GM12892 (cell line): ENCODE measurements around the gene CDH8. TPM values are rescaled to one million over a fixed set of nuclear protein-coding genes. Genes with fewer than 3 reads are reported as not detected.

ENCODE experiments used
- DNase-seq: peaks from one replicate; pipeline ENCODE4 v3.0.0; 2011; ENCODE audit not compliant: insufficient read length
- FAIRE-seq: peaks from 2 replicates; lab custom pipeline; 2011; peaks lifted over from hg19 to GRCh38; lab: Jason Lieb, UNC
- POLR2A ChIP-seq: IDR thresholded peaks from 2 replicates; pipeline ENCODE4 v1.6.1; 2011; ENCODE audit warnings: low read depth, low read length, control low read depth
- POLR2AphosphoS5 ChIP-seq: IDR thresholded peaks from 2 replicates; pipeline ENCODE4 v1.6.1; 2011; ENCODE audit warnings: low read depth, low read length, control low read depth
- TAF1 ChIP-seq: IDR thresholded peaks from 2 replicates; pipeline ENCODE4 v1.6.1; 2011; ENCODE audit warnings: low read depth, mild to moderate bottlenecking, control low read depth, low read length, borderline replicate concordance
- polyA plus RNA-seq: library from polyadenylated mRNA; unstranded; fragments of >200 nt; gene quantifications from one replicate; pipeline ENCODE4 v1.2.1, GENCODE V29; 2012; ENCODE audit warnings: missing spikeins, inconsistent platforms; ENCODE audit not compliant: missing spikeins

Gene CDH8, protein sequence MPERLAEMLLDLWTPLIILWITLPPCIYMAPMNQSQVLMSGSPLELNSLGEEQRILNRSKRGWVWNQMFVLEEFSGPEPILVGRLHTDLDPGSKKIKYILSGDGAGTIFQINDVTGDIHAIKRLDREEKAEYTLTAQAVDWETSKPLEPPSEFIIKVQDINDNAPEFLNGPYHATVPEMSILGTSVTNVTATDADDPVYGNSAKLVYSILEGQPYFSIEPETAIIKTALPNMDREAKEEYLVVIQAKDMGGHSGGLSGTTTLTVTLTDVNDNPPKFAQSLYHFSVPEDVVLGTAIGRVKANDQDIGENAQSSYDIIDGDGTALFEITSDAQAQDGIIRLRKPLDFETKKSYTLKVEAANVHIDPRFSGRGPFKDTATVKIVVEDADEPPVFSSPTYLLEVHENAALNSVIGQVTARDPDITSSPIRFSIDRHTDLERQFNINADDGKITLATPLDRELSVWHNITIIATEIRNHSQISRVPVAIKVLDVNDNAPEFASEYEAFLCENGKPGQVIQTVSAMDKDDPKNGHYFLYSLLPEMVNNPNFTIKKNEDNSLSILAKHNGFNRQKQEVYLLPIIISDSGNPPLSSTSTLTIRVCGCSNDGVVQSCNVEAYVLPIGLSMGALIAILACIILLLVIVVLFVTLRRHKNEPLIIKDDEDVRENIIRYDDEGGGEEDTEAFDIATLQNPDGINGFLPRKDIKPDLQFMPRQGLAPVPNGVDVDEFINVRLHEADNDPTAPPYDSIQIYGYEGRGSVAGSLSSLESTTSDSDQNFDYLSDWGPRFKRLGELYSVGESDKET
- polyA plus RNA-seq: not detected

DNA sequence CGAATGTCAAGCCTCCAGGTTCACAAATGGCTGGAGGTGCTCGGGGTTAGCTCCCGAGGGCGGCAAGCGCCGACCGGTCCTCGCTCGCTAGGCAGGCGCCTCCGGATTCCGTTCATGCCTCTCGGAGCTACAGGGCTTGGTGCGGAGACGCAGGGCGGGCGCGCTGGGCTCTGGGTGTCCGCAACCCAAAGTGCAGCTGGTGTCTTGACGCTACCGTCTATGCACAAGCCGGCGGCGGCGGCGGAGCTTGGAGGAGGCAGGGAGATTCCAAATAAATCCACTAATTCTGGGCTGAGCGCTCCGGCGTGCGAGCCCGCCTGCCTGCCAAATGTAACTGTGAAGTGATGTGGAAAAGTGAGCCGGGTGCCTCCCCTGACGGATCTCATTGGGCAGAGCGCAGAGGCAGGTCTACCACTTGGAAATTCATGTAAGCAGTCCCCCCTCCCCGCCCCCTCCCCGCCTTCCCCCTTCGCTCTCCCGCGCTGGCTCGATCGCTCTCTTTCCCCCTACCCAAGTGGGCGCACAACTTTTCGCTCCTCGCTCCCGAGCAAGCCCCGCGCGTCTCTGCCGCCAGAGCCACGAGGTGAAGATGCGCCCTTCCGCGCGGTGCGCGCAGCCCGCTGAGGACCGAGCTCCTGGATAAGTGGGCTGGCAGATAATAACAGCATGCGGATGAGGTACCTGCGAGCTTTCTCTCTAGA, at the start of gene CDH8:
TSS of gene CDH8 (minus strand) at position 338 of the 701 bp plus-strand sequence. CDS start 15,035 bp downstream, outside the sequence.
- TF ChIP-seq POLR2AphosphoS5: no peak
- TF ChIP-seq TAF1: no peak
- no peak for TF ChIP-seq POLR2A
- DNase-seq: no peak
- FAIRE-seq: no peak

DNA sequence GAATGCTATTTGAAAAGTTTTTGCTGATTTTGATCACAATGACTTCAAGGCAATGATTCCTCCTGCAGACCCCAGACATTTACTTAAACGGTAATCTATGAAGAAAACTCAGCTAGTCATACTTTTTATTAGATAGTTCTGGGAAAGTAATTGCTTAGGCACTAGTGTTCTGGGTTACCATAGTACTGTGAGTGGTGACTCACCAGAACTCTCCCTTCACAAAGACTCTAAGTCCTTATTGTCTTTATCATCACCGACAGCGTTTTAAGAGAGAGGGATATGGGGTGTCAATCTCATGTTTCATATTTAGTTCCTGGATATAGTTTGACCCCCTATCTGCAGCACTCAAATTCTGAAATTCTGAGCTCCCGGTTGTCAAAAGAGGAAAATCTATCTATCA, 43.0 kb upstream of the CDH8 start:
- no peak for FAIRE-seq
- TF ChIP-seq POLR2AphosphoS5 (no peak), POLR2A (no peak), TAF1 (no peak)
- DNase-seq: no peak

DNA sequence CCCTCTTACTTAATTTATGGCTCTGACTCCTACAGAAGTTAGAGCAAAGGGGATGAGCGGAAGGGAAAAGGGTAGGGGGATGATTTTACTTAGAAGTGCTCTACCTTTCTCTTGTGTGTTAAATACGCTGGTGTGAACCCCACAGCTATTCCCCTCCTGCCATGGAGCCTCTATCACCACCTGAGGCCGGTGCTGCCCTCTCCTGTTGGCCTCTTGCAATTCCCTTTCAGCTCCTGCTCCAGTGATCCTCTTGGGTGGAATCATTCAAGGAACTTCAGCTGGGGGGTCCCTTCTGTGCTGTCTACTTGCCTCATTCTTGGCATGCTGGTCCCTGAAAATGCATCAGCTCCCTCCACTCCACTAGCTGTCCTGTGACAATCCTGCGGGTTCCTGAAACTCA, 41.8 kb upstream of the CDH8 start:
- no peak for TF ChIP-seq POLR2AphosphoS5
- TF ChIP-seq TAF1: no peak
- TF ChIP-seq POLR2A: no peak
- FAIRE-seq (no peak), DNase-seq (no peak)

DNA sequence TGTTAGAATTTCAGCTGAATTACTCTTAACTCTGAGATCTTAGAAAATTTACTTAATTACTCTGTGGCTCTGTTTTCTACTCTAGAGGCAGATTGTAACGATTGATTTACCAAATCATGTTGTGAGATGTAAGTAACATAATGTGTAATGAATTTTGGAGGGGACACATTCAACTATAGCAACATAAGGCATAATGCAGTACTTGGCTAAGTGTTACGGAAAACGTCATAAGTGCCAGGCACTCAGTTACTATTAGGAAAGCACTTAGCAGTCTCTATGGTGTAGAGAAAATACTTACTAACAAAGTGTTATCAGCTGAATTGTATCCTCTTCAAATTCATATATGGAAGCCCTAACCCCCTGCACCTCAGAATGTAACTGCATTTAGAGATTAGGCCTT, 40.6 kb upstream of the CDH8 start:
- no peak for FAIRE-seq
- DNase-seq: no peak
- TF ChIP-seq TAF1: no peak
- TF ChIP-seq POLR2AphosphoS5: no peak
- TF ChIP-seq POLR2A: no peak

DNA sequence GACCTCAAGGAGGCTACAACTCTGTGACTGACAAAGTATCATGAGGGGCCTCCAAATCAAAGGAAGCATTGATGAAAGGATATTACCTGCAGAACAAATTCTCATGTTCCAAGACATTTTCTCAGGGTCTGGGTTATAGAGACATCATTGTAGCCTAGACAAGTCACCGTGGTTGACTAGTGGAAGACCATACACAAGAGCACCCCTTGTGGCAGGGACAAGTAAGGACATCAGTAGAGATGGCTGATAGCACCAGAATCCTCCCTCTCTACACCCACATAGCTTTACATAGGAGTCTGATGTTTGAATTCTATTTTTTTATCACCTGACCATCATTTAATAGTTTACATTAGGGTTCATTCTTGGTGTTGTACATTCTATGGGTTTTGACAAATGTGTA, 32.5 kb upstream of the CDH8 start:
- DNase-seq (no peak), FAIRE-seq (no peak)
- TF ChIP-seq POLR2A (no peak), POLR2AphosphoS5 (no peak), TAF1 (no peak)

DNA sequence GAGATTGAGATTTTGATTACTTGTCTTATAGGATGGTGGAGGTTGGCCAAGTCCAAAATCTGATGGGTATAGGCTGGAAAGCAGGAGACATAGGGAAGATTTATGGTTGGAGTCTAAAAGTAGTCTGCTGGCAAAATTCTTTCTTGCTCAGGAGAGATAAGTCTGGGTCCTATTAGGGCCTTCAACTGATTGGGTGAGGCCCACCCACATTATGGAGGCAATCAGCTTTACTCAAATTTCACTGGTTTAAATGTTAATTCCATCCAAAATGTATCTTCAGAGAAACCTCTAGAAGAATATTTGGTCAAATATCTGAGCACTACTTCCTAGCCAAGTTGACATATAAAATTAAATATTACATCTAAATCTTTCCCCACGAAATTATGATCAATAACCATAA, 31.7 kb upstream of the CDH8 start:
- FAIRE-seq (no peak), DNase-seq (no peak)
- TF ChIP-seq POLR2AphosphoS5: no peak
- TF ChIP-seq TAF1: no peak
- TF ChIP-seq POLR2A: no peak

DNA sequence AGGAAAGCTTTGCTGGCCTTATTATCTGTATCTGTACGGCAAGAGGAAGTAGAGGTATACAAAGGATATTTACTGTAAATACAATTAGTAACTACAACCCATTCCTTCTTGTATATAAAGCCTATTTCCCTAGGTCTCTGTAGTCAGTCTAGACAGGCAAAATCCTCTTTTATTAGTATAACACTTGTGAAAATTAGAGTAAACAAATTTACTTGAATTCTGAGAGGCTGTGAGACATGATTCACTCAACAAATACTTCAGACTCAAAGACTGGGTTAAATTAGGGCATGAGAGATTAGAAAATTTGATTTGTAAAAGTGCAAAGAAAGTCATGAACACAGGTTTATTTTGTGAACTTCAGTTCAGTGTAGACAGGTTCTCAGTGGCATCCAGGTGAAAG, 30.9 kb upstream of the CDH8 start:
- TF ChIP-seq POLR2A: no peak
- TF ChIP-seq POLR2AphosphoS5: no peak
- no peak for TF ChIP-seq TAF1
- no peak for DNase-seq

DNA sequence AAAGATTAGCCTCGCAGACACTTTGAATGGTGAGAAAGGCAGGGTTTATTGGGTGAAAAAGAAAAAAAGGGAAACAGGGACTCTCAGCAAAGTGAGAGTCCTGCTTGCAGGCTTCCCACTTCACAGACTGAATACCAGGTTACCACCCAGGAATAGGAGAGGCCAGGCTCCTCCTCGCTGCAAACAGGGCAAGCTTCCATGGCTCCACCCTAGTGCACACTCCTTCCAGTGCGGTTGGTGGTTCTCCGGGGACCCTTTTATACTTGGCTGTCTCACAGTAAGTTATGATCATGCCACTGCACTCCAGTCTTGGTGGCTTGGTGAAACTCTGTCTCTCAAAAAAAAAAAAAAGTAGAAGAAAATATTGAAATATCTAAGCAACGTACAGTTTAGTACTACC, 30.5 kb upstream of the CDH8 start:
- TF ChIP-seq POLR2AphosphoS5 (no peak), TAF1 (no peak), POLR2A (no peak)
- DNase-seq (no peak), FAIRE-seq (no peak)

More for the DNA sequence above, 30.9 kb upstream of the CDH8 start:
- FAIRE-seq: no peak

DNA sequence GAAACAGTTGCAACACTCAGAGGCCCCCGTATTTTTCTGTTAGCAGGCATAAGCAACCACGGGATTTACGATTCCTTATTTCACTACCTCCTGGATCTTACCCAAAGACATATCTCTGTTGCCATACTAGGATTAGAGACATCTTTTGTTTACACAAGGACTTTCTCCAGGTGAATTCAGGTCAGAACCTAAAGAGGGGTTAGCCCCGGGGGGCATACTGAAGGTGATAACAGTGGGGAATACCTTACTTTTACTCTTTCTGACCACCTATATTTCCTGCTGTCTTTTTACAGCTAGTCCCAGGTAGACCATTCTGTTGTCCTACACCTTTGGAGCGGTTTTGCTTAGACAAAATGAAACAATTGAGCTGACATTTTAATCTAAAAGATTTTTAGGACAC, 27.9 kb upstream of the CDH8 start:
- no peak for FAIRE-seq
- no peak for DNase-seq
- TF ChIP-seq POLR2AphosphoS5 (no peak), TAF1 (no peak), POLR2A (no peak)

DNA sequence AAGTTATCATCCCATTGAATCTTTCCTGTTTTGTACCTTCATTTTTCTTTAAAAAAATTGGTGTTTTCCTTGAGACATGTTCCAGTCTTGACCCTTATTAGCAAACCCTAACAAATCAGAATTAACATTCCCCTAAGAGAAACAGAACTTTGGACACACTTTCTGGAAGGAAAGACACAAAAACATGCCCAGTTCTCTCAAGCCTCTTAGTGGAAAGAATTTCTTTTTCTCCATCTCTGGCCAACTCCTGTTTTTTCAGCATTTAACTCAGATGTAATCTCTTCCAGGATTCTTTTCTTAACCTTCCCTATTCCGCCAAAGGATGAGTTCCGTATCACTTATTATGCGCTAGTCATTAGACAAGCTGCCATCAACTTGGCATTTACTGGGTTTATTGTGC, 23.9 kb upstream of the CDH8 start:
- TF ChIP-seq TAF1 (no peak), POLR2A (no peak), POLR2AphosphoS5 (no peak)
- FAIRE-seq (no peak), DNase-seq (no peak)

DNA sequence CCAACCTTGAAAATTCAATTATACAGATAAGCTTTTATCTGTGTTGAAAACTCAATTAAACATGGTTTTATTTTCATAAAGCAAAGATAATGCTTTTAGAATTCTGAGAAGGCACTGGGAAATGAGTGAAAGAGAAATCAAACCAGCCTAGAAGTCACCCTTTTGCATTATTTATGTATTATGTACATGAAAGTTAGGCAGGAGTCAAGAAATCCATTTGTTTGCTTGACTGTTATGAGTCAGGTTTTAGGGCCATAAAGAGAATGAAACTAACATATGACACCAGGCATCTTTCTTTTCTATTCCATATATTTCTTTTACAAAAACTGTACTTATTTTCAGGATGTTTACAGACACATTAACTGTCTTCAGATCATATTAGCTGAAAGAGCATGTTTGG, 23.3 kb upstream of the CDH8 start:
- FAIRE-seq (no peak), DNase-seq (no peak)

More for the DNA sequence above, 23.3 kb upstream of the CDH8 start:
- no peak for TF ChIP-seq POLR2AphosphoS5
- TF ChIP-seq TAF1: no peak
- TF ChIP-seq POLR2A: no peak
